H4 (cell line): ENCODE data around the gene ABHD17B. TPM values are rescaled to one million over a fixed set of nuclear protein-coding genes. Genes with fewer than 3 reads are reported as not detected.
"Not testable (repeated sequence)": the region's sequence is repeated elsewhere in the genome, so short reads cannot be mapped to it uniquely, and the experiment has no call there.

ENCODE experiments used
- DNase-seq: peaks from one replicate; pipeline ENCODE4 v3.0.0-alpha.2; 2015; ENCODE audit warnings: low spot score
- total RNA-seq: library from RNA; depleted of rRNA; stranded (reverse); fragments of >200 nt; shearing (Covaris generic); gene quantifications from 2 replicates; pipeline ENCODE4 v1.2.3, GENCODE V29; 2014

ABHD17B gene
- total RNA-seq, 1 experiment from 2014 or later, result 32.3 TPM

- DNase-seq, result no peak
Measured at GRCh38 chr9:71916834-71917534, 6.0 kb upstream of the ABHD17B start.

GRCh38 chr9:71915495-71915894 lies 4.5 kb upstream of the ABHD17B start:
- no peak for DNase-seq

GRCh38 chr9:71911908-71912335 lies 929 bp upstream of the ABHD17B start:
- no peak for DNase-seq

GRCh38 chr9:71910650-71911060 lies 338 bp downstream of the ABHD17B start:
- DNase-seq, result no peak

- DNase-seq, result peak; percentile 13
Measured at GRCh38 chr9:71909887-71910649, 925 bp downstream of the ABHD17B start.

- no peak for DNase-seq
Measured at GRCh38 chr9:71908825-71909224, 2.2 kb downstream of the ABHD17B start.

GRCh38 chr9:71904076-71904475 lies 6.9 kb downstream of the ABHD17B start:
- DNase-seq, result no peak

- no peak for DNase-seq
Measured at GRCh38 chr9:71901695-71902597, 9.0 kb downstream of the ABHD17B start.

DNA sequence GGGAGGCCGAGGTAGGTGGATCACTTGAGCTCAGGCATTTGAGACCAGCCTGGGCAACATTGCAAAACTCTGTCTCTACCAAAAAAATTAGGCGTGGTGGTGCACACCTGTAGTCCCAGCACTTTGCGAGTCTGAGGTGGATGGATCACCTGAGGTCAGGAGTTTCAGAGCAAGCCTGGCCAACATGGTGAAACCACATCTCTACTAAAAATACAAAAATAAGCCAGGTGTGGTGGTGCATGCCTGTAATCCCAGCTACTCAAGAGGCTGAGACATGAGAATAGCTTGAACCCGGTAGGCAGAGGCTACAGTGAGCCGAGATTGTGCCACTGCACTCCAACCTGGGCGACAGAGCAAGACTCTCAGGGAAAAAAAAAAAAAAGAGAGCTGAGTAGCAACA lies 12.2 kb downstream of the ABHD17B start:
- DNase-seq, result not testable (repeated sequence)

GRCh38 chr9:71897577-71897976 lies 13.4 kb downstream of the ABHD17B start:
- DNase-seq, result no peak

DNA sequence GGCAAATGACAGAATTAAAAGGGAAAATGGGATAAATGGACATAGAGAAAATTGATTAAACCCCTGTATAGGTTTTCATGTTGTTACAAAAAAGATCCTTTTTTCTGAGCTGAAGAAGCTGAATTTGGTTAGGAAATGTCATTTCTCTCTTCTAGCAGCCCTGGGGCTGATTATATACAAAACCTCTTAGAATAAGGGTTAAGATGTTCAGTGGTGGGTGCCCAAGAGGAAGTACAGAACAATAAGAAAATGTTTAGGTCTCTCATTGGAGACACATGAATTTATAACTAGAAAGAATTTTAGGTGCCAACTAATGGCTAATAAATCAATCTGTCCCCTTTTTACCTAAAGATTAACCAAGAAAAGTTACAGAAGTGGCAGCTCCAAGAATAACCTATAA lies 14.2 kb downstream of the ABHD17B start:
- no peak for DNase-seq

DNA sequence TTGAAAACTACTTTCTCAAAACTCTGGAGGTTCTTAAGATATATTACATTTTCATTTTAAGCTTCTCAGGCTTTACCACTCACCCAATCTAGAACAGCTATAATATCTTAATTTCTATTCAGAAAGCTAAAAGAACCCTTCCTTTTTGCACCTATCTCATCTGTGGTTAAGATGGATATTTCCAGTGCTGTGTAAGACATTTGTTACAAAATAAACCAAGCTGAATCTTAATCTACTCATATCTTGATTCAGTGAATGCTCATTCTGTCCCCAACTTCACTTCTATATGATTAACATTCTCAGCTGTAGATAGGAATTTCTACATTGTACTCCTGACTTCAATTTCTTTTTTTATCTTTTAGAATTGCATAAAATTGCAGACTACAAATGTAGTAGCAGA lies 15.0 kb downstream of the ABHD17B start:
- DNase-seq, result no peak

GRCh38 chr9:71895117-71895516 lies 15.9 kb downstream of the ABHD17B start:
- DNase-seq, result no peak

DNA sequence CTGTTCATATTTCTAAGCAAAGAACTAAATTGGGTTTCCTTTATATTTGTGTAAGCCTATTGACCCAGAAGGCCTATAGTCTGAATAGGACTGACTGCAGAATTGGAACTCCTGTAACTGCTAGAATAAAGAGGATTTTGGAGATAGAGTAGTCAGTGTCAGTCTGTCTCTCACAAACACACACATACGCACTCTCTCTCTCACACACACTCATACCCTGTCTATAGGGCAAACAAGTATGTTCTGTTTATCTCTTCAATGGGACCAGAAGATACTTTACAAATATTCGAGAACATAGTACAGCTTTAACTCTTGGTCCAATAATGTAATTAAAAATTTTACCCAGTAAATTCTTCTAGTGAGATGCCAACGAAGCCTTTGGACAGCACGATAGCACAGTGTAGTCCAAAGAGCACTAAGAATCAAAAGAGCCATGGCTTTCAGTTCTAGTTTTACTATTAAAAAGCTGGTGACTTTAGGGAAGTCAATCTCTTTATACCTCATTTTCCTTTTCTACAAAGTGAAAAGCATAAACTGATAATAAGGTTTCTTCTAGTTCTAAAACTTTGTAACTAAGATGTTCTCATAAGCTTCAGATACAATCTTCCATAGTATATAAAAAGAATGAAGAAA lies 19.3 kb downstream of the ABHD17B start:
- DNase-seq, result no peak

- DNase-seq, result no peak
Measured at GRCh38 chr9:71890042-71890679, 20.8 kb downstream of the ABHD17B start.

DNA sequence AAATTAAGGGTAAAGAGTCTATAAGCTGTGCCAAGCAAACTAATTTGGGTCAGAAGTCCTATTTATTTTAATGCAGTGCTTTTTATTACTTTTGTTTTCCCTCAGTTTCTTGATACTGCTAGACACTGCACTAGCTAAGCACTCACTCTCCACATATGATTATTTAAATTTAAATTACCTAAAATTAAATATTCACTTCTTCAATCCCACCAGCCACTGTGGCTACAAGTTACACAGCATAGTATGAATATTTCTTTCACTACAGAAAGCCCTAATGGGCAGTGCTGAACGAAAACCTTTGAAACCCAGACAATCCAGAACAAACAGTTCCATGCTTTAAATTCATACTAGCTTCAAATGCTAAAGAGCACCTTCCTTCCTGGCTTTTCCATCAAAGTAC lies 23.6 kb downstream of the ABHD17B start:
- DNase-seq, result no peak

- DNase-seq, result no peak
Measured at GRCh38 chr9:71886541-71886940, 24.5 kb downstream of the ABHD17B start.

DNA sequence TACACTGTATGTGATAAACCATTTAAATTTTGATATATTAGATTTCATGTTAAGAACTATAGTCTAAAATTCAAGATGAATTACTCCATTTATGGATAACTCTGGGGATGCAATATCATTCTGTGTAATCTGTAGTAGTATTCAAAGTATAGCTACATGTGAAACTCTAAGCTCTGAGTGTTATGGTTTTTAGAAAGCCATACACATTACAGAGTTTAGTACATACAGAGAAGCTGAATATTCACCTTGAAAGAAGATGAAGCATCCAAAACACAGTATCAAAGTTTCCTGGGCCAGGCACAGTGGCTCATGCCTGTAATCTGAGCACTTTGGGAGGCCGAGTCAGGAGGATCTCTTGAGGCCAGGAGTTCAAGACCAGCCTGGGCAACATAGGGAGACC lies 25.0 kb downstream of the ABHD17B start:
- no peak for DNase-seq

DNA sequence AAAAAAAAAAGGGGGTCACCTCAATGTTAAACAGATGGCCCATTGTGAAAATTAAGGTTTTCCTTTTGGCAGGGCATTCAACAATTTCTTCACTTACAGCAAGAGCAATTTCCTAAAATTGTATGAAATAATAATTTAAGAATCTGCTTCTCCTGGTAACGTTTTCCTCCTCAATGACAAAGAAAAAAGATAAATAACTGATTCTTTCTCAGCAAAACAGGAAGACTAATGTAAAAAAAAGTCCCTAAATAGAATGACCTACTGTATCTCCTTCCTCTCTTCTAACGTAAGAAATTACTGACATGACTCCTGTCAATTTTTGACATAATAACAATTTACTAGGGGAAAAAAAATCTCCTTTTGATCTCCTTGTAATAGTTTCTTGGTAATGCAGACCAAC lies 25.5 kb downstream of the ABHD17B start:
- DNase-seq, result no peak

DNA sequence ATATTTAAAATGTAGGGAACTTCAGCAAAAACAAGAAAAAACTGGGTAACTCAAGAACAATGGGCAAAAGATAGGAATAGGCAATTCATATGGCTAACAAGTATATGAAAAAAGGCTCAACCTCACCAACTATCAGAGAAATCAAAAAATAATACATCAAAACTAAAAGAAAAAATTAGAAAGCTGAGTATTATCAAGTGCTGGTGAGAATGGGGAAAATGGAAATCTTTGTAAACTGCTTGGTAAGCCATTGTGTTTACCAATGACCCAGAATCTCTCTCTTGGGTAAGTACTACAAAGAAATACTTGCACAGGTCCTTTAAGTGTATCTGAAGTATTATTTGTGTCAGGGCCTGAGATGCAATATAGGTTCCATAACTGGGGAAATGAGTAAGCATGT lies 27.0 kb downstream of the ABHD17B start:
- no peak for DNase-seq

DNA sequence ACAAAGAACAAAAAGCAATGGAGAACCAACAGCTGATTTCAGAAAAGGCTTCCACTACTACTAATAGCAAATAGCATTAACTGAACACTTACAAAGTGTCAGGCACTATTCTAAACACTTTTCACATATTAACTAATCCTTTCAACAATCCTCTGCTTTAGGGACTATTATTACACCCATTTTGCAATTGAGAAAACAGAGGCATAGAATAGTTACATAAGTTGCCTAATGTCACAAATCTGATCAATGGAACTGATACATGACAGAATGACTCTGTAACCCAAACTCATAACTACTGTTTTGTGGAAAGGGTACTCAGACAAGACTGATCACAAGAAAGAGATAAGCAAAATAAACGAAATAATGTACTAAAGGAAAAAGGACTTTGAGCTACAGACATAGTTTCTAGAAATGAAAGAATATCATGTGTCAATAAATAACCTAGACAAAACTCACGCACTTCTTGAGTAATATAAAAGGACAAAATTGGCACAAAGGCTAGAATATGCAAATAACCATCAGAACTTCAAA lies 31.3 kb downstream of the ABHD17B start:
- DNase-seq, result no peak
